ENCODE measurements around the gene CCR3.

The CCR3 gene

GRCh38 chr3:46299608-46300460 is 57.6 kb downstream of the CCR3 start:
- DNase-seq = no peak

- no peak for DNase-seq
These were observed 58.2 kb downstream of the CCR3 start for GRCh38 chr3:46300461-46300789.

GRCh38 chr3:46301122-46301835 is 59.0 kb downstream of the CCR3 start:
- no peak for DNase-seq

- no peak for DNase-seq
These were observed 61.0 kb downstream of the CCR3 start for GRCh38 chr3:46303240-46303639.

- no peak for DNase-seq
These were observed 62.5 kb downstream of the CCR3 start for GRCh38 chr3:46304739-46305138.

GRCh38 chr3:46312991-46313390 is 70.7 kb downstream of the CCR3 start:
- DNase-seq = no peak

- no peak for DNase-seq
These were observed 72.3 kb downstream of the CCR3 start for GRCh38 chr3:46314517-46314916.

GRCh38 chr3:46316206-46316605 is 73.9 kb downstream of the CCR3 start:
- no peak for DNase-seq
